HS-5 (cell line): ENCODE results near the gene MAVS.
"Not testable (repeated sequence)": the region's sequence is repeated elsewhere in the genome, so short reads cannot be mapped to it uniquely, and the experiment has no call there.

Source experiments
- DNase-seq: peaks from one replicate; pipeline ENCODE4 v3.0.0-alpha.2; 2012; ENCODE audit warnings: low read depth

Gene MAVS

DNA sequence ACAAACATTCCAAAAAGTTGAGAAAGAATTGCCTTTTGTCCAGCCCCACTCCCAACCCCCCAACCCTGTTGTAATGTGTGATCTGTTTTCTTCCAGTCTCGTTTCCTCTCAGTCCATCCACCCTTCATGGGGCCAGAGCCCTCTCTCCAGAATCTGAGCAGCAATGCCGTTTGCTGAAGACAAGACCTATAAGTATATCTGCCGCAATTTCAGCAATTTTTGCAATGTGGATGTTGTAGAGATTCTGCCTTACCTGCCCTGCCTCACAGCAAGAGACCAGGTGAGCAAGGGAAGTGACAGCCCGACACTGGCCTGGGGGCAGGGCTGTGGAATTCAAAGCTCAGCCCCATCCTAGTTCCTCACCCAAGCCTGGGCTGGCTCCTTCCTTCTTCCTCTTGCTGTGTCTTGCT is 7.8 kb downstream of the MAVS start:
- DNase-seq = no peak

DNA sequence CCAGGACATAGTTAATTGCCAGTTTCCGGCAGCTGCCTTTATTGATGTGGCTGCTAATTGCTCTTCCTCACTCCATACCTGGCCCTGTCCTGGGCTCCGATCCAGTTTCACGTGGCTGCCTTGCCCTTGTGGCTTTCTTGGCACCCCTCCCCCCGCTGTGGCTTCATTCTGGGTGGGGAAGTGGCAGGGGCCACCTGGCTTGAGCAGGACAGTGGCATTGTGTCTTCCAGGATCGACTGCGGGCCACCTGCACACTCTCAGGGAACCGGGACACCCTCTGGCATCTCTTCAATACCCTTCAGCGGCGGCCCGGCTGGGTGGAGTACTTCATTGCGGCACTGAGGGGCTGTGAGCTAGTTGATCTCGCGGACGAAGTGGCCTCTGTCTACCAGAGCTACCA is 10.8 kb downstream of the MAVS start:
- no peak for DNase-seq

DNA sequence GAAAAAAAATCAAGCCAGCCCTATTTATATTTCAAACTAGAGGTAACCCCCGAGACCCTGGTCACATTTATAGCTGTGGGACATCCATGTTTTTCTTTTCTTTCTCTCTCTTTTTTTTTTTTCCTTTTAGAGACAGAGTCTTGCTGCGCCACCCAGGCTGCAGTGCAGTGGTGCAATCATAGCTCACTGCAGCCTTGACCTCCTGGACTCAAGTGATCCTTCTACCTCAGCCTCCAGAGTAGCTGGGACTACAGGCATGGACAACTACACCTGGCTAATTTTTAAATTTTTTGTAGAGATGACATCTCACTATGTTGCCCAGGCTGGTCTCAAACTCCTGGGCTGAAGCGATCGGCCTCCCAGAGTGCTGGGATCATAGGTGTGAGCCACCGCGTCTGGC is 12.1 kb downstream of the MAVS start:
- DNase-seq = no peak

DNA sequence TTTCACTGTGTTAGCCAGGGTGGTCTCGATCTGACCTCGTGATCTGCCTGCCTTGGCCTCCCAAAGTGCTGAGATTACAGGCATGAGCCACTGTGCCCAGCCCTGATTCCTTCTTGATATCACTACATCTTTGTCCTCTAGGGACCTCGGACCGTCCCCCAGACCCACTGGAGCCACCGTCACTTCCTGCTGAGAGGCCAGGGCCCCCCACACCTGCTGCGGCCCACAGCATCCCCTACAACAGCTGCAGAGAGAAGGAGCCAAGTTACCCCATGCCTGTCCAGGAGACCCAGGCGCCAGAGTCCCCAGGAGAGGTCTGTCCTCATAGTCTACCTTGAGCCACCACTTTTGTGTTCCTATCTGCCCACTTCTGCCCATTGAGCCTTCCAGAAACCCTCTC is 14.6 kb downstream of the MAVS start:
- DNase-seq = no peak

DNA sequence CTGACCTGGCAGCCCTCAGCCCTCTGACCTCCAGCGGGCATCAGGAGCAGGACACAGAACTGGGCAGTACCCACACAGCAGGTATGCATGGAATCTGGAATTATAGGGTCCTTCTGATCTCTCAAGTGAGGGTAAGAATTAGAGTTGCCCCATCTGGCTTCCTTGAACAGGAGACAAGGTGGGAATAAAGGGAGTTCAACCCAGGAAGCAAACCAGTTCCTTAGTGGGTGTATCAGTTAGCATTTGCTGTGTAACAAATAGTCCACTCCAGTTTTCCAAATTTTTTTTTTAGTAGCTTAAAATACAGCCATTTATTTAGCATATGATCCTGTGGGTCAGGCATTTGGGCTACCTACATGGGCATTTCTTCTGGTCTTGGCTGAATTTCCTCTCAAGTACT is 15.7 kb downstream of the MAVS start:
- no peak for DNase-seq

DNA sequence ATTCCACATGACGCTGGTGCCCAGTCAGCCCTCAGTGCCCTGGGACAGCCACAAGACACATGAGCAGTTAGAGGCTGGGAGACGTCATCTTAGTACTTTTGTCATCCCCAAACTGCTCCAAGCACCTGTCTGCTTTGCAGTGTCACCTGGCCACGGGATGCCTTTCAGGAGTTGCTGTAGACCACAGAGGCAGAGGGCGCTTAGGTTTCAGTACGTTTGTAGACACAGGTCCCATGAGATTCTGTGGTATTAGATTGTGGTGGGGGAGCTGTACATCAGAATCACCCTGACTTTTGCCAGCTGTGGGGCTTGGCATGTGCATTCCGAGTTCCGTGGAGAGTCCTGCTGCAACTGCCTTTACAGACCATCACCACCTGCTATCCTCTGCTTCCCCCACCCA is 16.7 kb downstream of the MAVS start:
- no peak for DNase-seq

DNA sequence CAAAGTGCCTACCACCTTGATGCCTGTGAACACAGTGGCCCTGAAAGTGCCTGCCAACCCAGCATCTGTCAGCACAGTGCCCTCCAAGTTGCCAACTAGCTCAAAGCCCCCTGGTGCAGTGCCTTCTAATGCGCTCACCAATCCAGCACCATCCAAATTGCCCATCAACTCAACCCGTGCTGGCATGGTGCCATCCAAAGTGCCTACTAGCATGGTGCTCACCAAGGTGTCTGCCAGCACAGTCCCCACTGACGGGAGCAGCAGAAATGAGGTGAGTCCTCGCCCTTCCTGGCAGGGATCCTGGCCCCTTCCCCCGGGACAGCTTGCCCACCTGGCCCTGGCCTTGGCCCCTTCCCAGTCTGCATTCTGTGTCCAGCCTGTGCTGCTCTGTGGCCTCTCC is 17.9 kb downstream of the MAVS start:
- no peak for DNase-seq

DNA sequence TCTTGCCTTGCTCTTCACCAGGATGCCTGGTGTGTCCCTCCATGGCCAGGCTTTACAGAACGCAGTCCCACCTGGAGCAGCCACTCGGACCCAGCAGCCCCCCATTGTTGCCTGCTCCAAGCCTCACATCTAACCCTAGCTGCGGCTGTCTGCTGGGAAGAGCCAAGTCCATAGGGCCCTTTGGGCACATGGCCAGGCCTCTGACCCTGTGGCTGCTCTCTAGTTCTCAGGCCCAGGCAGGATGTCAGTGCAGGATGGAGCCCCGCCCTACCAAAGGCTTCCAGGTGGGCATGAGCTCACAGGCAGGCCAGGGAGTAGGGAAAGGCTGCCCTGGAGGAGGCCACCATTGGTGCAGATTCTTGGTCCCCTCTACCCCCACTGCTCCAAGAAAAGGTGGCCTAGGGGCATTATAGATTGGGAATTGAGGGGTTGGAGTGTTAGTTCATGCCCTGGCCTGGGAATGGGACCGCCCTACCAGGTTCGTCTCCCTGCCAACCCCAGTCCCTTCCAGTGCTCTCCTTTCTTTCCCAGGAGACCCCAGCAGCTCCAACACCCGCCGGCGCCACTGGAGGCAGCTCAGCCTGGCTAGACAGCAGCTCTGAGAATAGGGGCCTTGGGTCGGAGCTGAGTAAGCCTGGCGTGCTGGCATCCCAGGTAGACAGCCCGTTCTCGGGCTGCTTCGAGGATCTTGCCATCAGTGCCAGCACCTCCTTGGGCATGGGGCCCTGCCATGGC is 18.7 kb downstream of the MAVS start:
- no peak for DNase-seq

DNA sequence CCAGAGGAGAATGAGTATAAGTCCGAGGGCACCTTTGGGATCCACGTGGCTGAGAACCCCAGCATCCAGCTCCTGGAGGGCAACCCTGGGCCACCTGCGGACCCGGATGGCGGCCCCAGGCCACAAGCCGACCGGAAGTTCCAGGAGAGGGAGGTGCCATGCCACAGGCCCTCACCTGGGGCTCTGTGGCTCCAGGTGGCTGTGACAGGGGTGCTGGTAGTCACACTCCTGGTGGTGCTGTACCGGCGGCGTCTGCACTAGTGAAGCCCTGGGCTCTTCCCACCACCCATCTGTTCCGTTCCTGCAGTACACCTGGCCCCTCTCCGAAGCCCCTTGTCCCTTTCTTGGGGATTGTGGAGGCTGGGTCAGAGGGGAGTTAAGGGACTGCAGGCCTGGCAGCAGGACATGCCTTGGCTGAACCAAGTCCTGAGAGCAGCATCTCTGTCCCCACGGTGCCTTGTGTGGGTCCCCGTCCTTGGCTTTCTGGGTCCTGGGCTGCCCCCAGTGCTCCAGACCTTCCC is 19.3 kb downstream of the MAVS start:
- no peak for DNase-seq

DNA sequence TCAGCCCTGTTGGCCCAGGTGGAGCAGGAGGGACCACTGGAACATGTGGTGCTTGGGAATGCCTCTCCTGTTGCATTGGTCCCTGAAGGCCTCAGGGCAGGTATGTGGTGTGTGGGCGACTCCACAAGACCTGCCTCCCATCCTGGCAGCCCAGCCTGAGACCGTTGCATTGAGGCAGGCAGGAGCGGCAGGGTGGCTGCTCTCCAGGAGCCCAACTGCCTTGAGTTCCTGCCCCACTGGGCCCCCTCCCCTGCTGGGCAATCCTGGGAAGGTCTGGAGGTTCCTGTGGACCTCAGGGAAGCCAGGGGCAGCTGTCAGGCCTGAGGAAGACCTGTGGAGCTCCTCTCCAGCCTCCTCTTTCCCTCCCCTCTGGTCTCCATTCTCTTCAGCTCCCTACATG is 19.8 kb downstream of the MAVS start:
- DNase-seq = no peak

DNA sequence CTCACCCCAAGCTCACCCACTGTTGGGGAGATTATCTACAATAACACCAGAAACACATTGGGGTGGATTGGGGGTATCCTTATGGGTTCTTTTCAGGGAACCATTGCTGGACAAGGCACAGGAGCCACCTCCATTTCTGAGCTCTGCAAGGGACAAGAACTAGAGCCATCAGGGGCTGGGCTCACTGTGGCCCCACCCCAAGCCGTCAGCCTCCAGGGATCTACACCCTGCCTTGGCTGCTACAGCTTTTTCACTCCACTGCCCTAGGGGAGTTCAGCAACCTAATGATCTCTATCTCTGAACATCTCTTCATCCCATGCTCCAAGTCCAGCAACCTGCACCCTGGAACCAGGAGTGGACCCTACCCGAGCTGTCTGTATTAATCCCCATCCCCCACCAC is 21.2 kb downstream of the MAVS start:
- no peak for DNase-seq

DNA sequence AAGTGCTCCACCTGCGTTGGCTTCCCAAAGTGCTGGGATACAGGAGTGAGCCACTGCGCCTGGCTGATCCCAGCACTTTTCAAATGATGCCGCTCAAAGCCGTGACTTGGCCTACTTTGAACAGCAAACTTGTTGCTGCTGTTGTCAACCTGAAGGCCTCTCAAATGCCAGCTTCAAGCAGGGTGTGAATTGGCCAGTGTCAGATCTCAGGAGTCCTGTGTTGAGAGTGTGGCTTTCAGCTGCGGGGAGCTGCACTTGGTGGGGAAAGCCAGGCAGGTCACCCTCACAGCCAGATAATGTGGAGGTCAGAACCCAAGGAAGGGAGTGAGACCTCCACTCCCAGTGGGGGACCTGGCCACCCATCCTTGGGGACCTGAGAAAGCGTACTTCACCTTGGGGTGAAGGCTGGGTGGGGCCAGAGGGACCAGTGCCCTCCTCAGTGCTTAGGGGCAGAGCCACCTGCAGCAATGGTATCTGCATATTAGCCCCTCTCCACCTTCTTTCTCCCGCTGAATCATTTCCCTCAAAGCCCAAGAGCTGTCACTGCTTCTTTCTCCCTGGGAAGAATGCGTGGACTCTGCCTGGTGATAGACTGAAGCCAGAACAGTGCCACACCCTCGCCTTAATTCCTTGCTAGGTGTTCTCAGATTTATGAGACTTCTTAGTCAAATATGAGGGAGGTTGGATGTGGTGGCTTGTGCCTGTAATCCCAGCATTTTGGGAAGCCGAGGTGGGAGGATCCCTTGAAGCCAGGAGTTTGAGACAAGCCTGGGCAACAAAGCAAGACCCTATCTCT is 23.4 kb downstream of the MAVS start:
- DNase-seq = no peak

DNA sequence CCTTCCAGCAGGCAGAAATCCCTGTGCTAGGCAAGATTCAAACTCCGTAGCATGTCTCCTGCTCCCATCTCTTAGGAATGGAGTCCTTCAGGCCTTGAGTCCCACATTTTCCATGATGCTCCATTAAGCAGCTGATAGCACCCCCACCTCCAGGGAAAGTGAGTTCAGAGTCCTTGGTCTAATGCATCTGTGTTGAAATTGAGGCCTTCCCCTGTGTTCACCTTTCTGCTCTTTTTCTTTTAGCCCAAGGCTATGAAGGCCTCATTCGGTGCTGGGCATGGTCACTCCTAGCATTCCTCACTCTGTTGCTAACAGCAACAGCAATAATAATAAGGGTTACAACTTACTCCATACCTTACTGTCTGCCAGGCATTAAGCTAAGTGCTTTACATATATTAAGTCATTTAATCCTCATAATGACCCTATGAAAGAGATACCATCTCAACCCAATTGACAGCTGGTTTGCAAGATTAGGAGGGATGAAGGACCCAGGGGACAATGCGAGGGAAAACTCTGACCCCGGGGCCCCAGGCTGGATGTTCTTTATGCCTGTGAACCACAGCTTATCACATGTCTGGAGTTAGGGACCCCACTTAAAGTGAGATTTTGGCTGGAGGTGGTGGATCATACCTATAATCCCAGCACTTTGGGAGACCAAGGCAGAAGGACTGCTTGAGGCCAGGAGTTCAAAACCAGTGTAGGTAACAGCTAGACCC is 25.1 kb downstream of the MAVS start:
- DNase-seq = no peak

DNA sequence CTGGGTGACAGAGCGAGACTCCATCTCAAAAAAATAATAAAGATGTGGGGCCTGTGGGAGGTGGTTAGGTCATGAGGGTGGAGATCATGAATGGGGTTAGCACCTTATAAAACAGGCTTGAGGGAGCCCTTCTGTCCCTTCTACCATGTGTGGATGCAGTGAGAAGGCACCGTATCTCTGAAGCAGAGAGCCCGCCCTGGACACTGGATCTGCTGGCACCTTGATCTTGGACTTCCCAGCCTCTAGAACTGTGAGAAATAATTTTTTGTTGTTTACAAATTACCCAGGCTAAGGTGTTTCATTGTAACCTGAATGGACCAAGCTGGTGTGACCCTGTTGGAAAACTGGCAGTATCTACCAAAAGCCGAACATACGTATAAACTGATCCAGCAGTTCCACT is 26.9 kb downstream of the MAVS start:
- no peak for DNase-seq

DNA sequence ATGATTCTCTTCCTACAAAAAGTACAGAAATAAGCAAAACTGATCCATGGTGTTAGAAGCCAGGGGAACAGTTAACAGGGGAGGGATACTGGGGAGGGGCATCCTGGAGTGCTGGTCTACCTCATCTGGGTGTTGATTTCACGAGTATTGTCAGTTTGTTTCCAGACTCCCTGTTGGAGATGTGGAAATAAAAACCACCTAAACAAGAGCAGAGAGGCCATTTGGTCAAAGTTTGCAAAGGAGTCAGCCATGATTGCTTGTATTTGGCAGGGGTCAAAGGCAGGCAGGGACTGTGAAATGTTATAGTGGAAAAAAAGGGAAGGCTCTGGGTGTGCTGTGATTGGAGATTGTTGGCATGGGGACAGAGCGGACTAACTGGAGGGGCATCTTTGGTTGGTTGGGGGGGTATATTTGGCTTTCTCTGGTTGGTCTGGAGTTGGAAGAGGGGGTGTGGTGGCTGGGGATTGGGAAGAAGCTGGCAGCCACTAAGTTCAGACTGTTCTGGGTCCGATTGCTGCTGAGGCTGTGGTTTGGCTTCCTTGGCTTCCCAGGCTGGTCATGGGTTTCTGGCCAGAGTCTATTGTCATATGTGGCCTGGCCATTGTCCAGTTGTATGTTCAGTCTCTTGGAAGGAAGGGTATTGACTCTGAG is 27.7 kb downstream of the MAVS start:
- DNase-seq = no peak

DNA sequence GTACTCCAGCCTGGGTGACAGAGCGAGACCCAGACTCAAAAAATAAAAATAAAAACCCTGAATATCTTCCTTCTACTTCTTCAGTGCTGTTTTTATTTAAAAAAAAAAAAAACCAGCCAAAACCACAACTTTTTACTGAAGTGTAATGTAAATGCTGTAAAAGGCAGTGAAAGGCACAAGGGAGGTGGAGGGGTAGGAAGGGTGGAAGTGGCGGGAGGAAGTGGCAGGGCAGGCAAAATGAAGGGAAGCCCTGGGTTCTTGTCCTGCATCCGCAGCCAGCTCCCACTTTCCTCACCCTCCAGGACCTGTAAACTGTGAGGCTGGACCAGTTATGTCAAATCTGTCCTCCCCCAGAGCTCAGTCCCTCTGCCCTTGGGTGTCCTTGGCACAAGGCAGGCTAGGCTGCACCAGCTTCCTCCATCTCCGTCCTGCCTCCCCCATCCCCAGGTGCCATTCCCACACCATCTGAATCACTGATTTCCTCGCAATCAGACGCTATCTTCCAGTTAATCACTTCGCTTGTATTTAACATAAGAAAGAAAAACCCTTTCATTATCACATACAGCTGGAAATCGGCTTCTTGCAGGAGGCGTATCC is 28.8 kb downstream of the MAVS start:
- no peak for DNase-seq

DNA sequence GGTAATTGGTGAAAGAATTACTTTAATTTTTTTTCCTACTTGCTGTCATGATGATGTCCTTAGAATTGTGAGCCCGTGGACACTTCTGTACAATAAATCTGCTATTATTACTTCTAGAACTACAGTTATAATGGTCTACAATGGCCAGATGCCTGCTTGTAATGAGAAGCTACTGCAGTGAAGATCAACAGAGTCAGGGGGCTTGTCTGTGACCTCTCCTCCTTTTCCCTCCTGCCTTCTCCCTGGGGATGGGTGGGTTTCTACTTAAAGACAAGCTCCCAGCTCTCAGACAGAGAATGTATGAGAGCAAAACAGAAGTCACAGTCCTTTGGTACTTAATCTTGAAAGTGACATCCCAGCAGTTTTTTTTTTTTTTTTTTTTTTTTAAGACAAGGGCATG is 29.4 kb downstream of the MAVS start:
- no peak for DNase-seq

DNA sequence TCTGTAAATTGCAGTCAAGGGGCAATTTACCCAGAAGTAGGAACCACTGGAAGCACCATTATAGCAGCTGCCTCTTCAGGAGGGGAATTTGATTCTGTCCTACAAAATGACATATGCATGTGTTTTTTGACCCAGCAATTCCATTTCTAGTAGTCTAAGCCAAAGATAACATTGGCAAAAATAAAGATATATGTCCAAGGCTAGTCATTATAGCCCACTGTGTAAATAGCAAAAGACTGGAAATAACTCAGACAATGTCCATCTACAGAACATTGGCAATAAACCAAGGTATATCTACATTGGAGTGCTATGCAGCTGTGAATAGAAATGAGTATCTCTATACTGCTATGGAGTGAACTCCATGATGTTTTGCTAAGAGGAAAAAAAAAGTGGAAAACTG is 30.0 kb downstream of the MAVS start:
- no peak for DNase-seq

DNA sequence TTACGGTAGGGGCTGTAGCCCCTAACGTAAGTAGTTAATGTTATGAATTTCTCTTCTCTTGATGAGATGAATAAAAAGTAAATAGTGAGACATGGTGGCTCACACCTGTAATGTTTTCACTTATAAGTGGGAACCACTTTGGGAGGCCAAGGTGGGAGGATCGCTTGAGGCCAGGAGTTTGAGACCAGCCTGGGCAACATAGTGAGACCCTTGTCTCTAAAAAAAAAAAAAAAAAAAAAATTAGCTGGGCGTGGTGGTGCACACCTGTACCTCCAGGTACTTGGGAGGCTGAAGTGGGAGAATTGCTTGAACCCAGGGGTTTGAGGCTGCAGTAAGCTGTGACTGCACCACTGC is 32.3 kb downstream of the MAVS start:
- not testable (repeated sequence) for DNase-seq

DNA sequence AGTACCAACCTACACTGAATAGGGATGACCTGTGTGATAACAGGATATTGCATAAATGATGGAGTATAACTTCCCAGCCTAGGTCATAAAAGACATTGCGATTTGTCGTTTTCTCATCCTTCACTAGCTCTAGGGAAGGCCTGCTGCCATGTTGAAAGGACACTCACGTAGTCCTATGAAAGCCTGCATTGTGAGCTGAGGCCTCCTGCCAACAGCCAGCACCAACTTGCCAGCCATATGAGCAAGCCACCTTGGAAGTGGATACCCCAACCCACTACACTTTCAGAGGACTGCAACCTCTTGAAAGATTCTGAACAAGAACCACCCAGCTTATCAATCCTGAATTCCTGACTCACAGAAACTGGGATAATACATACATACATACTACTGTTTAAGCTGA is 39.1 kb downstream of the MAVS start:
- no peak for DNase-seq

DNA sequence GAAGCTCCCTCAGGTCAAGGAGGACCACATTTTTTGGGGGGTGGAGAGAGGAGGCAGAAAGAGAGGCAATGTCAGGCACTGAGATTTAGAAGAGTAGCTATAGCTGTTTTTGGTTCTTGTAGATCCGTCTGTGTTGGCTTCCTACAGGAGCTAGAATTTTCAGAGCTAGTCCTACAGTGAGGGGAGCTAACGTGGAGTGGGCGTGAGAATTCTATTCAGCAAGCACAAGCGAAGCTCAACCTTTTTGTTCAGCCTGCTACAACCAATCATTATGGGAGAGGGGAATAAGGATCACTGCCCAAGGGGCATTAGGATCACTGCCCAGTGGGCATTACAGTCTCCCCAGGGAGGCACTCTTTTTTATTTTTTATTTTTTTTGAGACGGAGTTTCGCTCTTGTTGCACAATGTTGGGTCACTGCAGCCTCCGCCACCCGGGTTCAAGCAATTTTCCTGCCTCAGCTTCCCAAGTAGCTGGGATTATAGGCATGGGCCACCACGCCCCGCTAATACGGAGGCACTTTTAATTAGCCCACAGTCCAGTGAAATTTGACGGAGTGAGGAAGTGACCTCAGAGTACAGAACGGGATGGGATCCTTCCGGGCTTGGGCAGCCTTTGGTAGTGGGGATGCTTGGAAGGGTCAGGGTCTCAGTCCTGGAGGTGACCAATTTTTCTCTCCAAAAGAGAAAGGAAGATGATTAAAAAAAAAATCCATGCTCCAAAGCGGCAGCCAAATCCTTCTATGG is 41.4 kb downstream of the MAVS start:
- no peak for DNase-seq
